Suprapubic skin (tissue), 3 donors: ENCODE data around the gene RIMBP2.

Source experiments
- CTCF ChIP-seq, 2 donors: fragments of 200-600 bp in 1 of 2; fragments of 450-650 bp in 1 of 2; sonication (generic) in 1 of 2; IDR thresholded peaks; one replicate each; pipeline ENCODE4 v1.5.1; 2016 to 2019; ENCODE audit warnings: antibody characterized with exemption in 2 of 2, mild to moderate bottlenecking in 1 of 2, moderate library complexity in 1 of 2
- POLR2A ChIP-seq, 2 donors: fragments of 450-650 bp; IDR thresholded peaks; one replicate each; pipeline ENCODE4 v1.6.1; 2017; ENCODE audit warnings: antibody characterized with exemption in 2 of 2, mild to moderate bottlenecking in 2 of 2, moderate library complexity in 2 of 2

GRCh38 chr12:130695061-130695460 is 21.0 kb downstream of the RIMBP2 start:
- no peak for TF ChIP-seq CTCF (IDR thresholded peaks at IDR 0.05)
- TF ChIP-seq POLR2A (IDR thresholded peaks at IDR 0.05), result no peak
